Gastroesophageal sphincter (tissue), 4 donors: ENCODE data around the gene PRKN. TPM values are rescaled to one million over a fixed set of nuclear protein-coding genes. Genes with fewer than 3 reads are reported as not detected.

Source experiments
- ATAC-seq: fragments of 150-250 bp; one replicate; pipeline ENCODE4 v1.9.1; 2016; ENCODE audit warnings: mild to moderate bottlenecking, moderate library complexity
- H3K27ac ChIP-seq, 4 donors: fragments of 200-600 bp; sonication (generic) in 3 of 4; 1 replicate in 3 of 4; 2 replicates in 1 of 4; pipeline ENCODE4 v1.5.1; 2016 to 2019
- H3K27me3 ChIP-seq: fragments of 200-600 bp; sonication (generic); one replicate; pipeline ENCODE4 v1.5.1; 2019
- H3K36me3 ChIP-seq, 2 donors: fragments of 200-600 bp; sonication (generic); one replicate each; pipeline ENCODE4 v1.5.1; 2019; ENCODE audit warnings: control low read depth in 1 of 2
- H3K4me1 ChIP-seq, 3 donors: fragments of 200-600 bp; sonication (generic); 1 replicate in 2 of 3; 2 replicates in 1 of 3; pipeline ENCODE4 v1.5.1; 2016 to 2019; ENCODE audit warnings: control low read depth in 2 of 3
- H3K4me3 ChIP-seq, 2 donors: fragments of 200-600 bp; sonication (generic); one replicate each; pipeline ENCODE4 v1.5.1; 2019; ENCODE audit warnings: mild to moderate bottlenecking in 1 of 2, moderate library complexity in 1 of 2
- H3K9me3 ChIP-seq, 3 donors: fragments of 200-600 bp; sonication (generic); one replicate each; pipeline ENCODE4 v1.5.1; 2017 to 2019; ENCODE audit warnings: control low read depth in 2 of 3
- EP300 ChIP-seq: sonication (generic); formaldehyde crosslinking; IDR thresholded peaks from one replicate; pipeline ENCODE4 v1.6.1; 2017; ENCODE audit warnings: antibody characterized with exemption, mild to moderate bottlenecking
- POLR2A ChIP-seq, 2 donors: fragments of 450-650 bp; IDR thresholded peaks; one replicate each; pipeline ENCODE4 v1.6.1; 2017; ENCODE audit warnings: antibody characterized with exemption in 2 of 2, mild to moderate bottlenecking in 2 of 2, moderate library complexity in 1 of 2
- POLR2AphosphoS5 ChIP-seq: sonication (generic); formaldehyde crosslinking; IDR thresholded peaks from one replicate; pipeline ENCODE4 v1.6.1; 2017; ENCODE audit warnings: antibody characterized with exemption
- WGBS, 2 donors: methylation state at CpG; one replicate each; pipeline ENCODE4 v1.1.5; 2018; ENCODE audit warnings: low coverage in 1 of 2; 5-methylcytosine and 5-hydroxymethylcytosine counted together
- total RNA-seq, 4 donors: library from RNA; depleted of rRNA; stranded (reverse); fragments of >200 nt; gene quantifications; one replicate each; pipeline ENCODE4 v1.1.0, GENCODE V29; 2016
- TF ChIP-seq, protein P1 (sequence below), 4 experiments: fragments of 200-600 bp in 2 of 4; fragments of 450-650 bp in 2 of 4; sonication (generic) in 1 of 4; IDR thresholded peaks; one replicate each; pipeline ENCODE4 v1.5.1; 2017 to 2019; ENCODE audit warnings: antibody characterized with exemption in 4 of 4, mild to moderate bottlenecking in 2 of 4, moderate library complexity in 2 of 4

Gene PRKN
- total RNA-seq, 4 donors from 2014 or later = 8.4 to 58.6 (median 25.8) TPM

DNA sequence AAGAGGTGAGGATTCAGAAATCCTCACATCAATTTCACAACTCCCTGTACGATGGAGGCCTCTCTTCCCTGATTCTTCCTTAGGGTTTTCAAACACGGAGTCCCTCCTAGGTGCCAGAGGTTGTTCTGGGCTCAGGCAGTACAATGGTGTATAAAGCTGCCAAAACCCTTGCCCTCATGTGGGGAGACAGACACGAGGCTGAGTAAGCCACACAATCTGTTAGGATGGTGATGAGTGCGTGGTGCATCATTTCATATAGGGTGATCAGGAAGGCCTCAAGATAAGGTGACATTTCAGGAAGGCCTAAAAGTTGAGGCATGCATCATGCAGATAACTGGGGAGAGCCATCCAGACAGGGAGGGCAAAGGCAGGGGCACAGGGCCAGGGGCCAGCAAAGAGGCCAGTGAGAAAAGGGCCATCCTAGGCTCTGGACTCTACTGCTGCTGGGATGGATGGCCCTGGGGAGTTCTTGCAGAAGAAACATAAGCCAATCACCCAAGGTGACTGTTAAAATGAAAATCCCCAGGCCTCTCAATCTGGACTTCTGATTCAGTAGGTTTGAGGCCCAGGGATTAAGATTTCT lies 186.5 kb downstream of the PRKN start:
- 82 to 94% methylated on average over 2 to 3 of the region's 4 CpGs for WGBS, 2 donors
- no peaks in the 10 kb centered on the region for H3K27me3 ChIP-seq
- H3K27ac ChIP-seq = no peak overlapping the region
- no peak overlapping the region for H3K4me3 ChIP-seq
- H3K36me3 ChIP-seq = no peaks in the 10 kb centered on the region
- peaks cover 0 to 5% (median 0%) of the 10 kb centered on the region in 3 donors for H3K4me1 ChIP-seq
- no peaks in the 10 kb centered on the region for H3K9me3 ChIP-seq
- TF ChIP-seq EP300 = no peak
- TF ChIP-seq, protein P1, sequence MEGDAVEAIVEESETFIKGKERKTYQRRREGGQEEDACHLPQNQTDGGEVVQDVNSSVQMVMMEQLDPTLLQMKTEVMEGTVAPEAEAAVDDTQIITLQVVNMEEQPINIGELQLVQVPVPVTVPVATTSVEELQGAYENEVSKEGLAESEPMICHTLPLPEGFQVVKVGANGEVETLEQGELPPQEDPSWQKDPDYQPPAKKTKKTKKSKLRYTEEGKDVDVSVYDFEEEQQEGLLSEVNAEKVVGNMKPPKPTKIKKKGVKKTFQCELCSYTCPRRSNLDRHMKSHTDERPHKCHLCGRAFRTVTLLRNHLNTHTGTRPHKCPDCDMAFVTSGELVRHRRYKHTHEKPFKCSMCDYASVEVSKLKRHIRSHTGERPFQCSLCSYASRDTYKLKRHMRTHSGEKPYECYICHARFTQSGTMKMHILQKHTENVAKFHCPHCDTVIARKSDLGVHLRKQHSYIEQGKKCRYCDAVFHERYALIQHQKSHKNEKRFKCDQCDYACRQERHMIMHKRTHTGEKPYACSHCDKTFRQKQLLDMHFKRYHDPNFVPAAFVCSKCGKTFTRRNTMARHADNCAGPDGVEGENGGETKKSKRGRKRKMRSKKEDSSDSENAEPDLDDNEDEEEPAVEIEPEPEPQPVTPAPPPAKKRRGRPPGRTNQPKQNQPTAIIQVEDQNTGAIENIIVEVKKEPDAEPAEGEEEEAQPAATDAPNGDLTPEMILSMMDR (IDR thresholded peaks at IDR 0.05) = no peak
- no peak for TF ChIP-seq POLR2A (IDR thresholded peaks at IDR 0.05)
- no peak for TF ChIP-seq POLR2AphosphoS5
- ATAC-seq = no peak

DNA sequence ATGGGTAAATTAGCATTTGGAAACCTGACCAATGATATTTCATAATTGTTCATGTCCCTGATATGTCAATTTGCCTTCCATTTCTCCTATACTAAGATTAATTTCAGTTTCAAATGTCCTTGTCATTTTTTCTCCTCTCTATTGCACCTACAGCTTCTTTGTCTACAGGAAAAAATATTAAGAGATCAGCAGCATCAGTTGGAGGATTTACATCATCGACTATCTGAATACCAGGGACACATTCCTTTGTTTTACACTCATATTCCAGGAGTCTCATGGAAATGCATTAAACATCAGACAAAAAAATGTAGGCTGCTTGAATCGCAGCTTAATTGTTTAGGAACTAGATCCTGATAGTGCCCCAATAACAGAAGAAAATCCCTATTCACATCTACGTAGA lies 188.2 kb downstream of the PRKN start:
- Histone ChIP-seq H3K27ac (no peak overlapping the region), H3K4me1 (peaks cover 0 to 4% (median 0%) of the 10 kb centered on the region in 3 donors), H3K9me3 (no peaks in the 10 kb centered on the region), H3K4me3 (no peak overlapping the region), H3K36me3 (no peaks in the 10 kb centered on the region), H3K27me3 (no peaks in the 10 kb centered on the region)
- TF ChIP-seq, protein P1 (IDR thresholded peaks at IDR 0.05) = no peak
- TF ChIP-seq EP300 (no peak), POLR2AphosphoS5 (no peak), POLR2A (IDR thresholded peaks at IDR 0.05) (no peak)
- WGBS, 2 donors = 69 to 77% methylated on average over 3 of the region's 3 CpGs
- ATAC-seq = no peak

DNA sequence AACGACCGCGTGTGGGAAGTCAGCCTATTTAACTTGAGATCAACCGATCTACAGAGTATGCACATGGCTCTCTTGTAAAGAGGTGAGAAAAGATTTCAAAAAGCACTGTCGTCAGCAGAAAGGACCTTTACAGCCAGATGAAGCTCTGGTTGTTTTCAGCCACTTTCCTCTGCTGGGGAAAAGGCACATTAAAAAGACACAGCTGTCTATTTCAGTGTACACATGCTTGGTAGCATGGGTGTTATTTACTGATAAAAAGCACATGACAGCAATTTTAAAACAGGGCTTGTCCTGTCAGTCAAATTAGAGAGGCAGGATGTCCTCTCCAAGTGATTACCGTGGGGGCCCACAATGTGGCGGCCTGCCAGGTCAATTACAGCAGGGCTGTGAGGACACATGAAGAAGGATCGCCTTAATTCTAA lies 188.9 kb downstream of the PRKN start:
- no peak for ATAC-seq
- H3K27ac ChIP-seq = no peak overlapping the region
- no peak overlapping the region for H3K4me3 ChIP-seq
- H3K4me1 ChIP-seq = no peaks in the 10 kb centered on the region
- no peak for TF ChIP-seq POLR2A (IDR thresholded peaks at IDR 0.05)
- TF ChIP-seq, protein P1 (IDR thresholded peaks at IDR 0.05) = no peak
- no peak for TF ChIP-seq POLR2AphosphoS5
- no peak for TF ChIP-seq EP300
- H3K9me3 ChIP-seq = no peaks in the 10 kb centered on the region
- H3K27me3 ChIP-seq = no peaks in the 10 kb centered on the region
- WGBS, 2 donors = 39 to 48% methylated on average over 8 of the region's 8 CpGs
- H3K36me3 ChIP-seq = no peaks in the 10 kb centered on the region

DNA sequence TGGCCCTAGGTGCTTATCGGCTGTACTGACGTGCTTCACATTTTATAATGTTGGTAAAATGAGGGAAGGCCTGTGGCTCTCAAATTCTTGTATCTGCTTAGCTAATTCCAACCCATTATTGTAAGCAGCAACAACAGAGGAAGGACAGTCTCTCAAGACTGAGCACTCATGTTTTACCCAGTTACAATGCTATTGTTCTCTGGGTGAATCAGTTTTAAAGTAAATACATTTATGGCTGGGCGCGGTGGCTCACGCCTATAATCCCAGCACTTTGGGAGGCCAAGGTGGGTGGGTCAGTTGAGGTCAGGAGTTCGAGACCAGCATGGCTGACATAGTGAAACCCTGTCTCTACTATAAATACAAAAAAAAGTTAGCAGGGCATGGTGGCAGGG lies 194.6 kb downstream of the PRKN start:
- ATAC-seq = no peak

More for the DNA sequence above, 194.6 kb downstream of the PRKN start:
- Histone ChIP-seq H3K4me3 (no peak overlapping the region), H3K27me3 (no peaks in the 10 kb centered on the region), H3K27ac (no peak overlapping the region), H3K4me1 (no peaks in the 10 kb centered on the region), H3K9me3 (no peaks in the 10 kb centered on the region), H3K36me3 (no peaks in the 10 kb centered on the region)
- 77 to 86% methylated on average over 2 of the region's 6 CpGs for WGBS, 2 donors
- TF ChIP-seq, protein P1 (IDR thresholded peaks at IDR 0.05) = no peak
- TF ChIP-seq POLR2A (IDR thresholded peaks at IDR 0.05) (no peak), POLR2AphosphoS5 (no peak), EP300 (no peak)
